ENCODE measurements around the gene SAMSN1.

SAMSN1 gene

GRCh38 chr21:14545906-14546480 lies at the start of gene SAMSN1:
Gene SAMSN1 (minus strand): TSS chr21:14546315. CDS start chr21:14546261, 54 bp downstream.
- no peak for DNase-seq

DNA sequence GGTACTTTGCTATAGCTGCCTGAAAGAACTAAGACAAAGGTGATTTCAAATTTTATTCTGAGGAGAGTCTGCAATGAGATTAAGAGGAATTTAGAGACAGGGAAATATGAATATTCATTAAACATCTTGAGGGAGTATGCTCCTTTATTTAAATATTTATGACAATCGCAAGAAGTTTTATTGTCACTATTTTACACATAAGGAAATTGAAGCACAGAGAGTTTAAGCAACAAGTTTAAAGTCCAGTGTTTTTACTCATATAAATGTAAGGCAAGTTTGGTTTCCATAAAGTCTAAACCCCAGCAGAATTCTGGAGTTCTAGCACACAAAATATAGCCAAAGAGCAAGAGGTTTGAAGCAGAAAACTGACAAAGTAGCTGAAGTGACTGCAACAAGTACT lies 49.3 kb upstream of the SAMSN1 start:
- DNase-seq, result no peak

- DNase-seq, result no peak
Observed at GRCh38 chr21:14594967-14595366, 48.9 kb upstream of the SAMSN1 start.

DNA sequence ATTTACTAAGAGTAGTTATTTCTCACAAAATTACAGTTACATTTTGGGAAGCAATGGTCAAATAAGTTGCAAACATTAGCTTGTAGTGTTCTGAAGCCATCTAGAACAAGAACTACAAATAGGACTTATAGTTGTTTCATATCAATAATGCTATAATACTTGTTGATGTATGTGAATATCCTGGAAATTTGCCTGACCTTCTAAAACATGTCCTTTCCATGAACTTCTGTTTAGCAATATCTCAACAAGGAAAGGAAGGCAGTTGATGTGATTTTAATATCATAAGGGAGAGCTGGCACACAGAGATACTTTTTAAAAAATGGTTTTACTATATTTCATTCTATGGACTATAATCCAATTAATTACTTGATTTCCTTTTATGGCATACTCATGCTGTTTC lies 47.1 kb upstream of the SAMSN1 start:
- DNase-seq, result no peak

- no peak for DNase-seq
Observed at GRCh38 chr21:14592296-14593000, 46.3 kb upstream of the SAMSN1 start.

GRCh38 chr21:14591882-14592281 lies 45.8 kb upstream of the SAMSN1 start:
- no peak for DNase-seq

DNA sequence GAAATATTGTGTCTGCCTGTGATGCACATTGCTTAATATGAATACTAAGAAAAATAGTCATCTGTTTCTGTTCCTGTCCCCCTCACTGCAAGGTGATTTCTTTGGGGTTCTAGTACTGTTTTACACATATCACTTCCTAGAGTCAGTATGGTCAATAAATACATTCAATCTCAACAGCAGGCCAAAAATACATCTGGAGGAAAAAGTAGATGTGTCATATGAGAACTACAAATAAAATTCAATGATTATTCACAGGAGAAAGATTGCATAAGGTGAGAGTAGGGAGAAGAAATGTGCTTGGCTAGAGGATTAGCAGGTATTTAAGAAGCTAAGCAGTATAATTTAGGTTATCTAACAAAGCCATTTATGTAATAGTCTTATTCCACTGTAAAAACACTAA lies 45.3 kb upstream of the SAMSN1 start:
- no peak for DNase-seq

- no peak for DNase-seq
Observed at GRCh38 chr21:14589855-14590563, 43.9 kb upstream of the SAMSN1 start.

DNA sequence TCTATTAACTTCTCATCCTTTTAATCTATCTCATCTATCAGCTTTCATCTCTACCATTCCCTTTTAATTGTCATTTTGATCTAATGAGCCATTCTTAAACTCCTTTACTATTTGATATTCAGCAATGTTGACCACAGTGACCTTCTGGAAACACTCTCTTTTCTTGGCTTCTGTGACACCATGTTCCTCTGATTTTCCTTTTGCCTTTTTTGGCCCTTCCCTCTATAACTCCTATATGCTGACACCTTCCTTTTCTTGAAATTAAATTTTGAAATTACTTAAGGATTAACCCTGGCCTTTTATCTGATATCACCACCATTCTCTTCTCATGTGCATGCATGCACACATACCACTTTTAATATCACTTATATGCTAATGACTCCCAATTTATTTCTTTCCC lies 41.2 kb upstream of the SAMSN1 start:
- no peak for DNase-seq

- DNase-seq, result no peak
Observed at GRCh38 chr21:14585122-14585521, 39.0 kb upstream of the SAMSN1 start.

GRCh38 chr21:14584357-14585095 lies 38.4 kb upstream of the SAMSN1 start:
- no peak for DNase-seq

- DNase-seq, result no peak
Observed at GRCh38 chr21:14583629-14584255, 37.6 kb upstream of the SAMSN1 start.

- no peak for DNase-seq
Observed at GRCh38 chr21:14582934-14583628, 37.0 kb upstream of the SAMSN1 start.

GRCh38 chr21:14581902-14582457 lies 35.9 kb upstream of the SAMSN1 start:
- no peak for DNase-seq

GRCh38 chr21:14573244-14573643 lies 27.1 kb upstream of the SAMSN1 start:
- no peak for DNase-seq

GRCh38 chr21:14572204-14572780 lies 26.2 kb upstream of the SAMSN1 start:
- DNase-seq, result no peak

DNA sequence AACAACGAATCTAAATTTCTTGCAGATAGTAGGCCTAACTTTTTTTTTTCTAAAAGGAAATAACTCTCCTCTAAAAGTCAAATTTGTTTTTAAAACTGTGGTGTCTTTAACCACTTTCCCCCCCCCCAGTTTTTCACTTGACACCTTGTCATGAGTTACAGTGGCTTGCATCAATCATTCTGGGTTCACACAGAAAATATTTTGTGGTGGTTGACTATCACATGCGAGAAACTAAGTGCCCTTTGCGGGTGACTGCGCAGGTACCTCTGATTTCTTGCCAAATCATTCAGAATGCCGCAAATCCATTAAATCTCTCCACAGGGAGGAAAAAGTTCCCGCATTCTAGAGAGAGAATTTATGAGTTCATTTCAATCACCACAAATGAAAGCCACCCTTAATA lies 23.8 kb upstream of the SAMSN1 start:
- DNase-seq, result no peak

- DNase-seq, result no peak
Observed at GRCh38 chr21:14569026-14569621, 23.0 kb upstream of the SAMSN1 start.

DNA sequence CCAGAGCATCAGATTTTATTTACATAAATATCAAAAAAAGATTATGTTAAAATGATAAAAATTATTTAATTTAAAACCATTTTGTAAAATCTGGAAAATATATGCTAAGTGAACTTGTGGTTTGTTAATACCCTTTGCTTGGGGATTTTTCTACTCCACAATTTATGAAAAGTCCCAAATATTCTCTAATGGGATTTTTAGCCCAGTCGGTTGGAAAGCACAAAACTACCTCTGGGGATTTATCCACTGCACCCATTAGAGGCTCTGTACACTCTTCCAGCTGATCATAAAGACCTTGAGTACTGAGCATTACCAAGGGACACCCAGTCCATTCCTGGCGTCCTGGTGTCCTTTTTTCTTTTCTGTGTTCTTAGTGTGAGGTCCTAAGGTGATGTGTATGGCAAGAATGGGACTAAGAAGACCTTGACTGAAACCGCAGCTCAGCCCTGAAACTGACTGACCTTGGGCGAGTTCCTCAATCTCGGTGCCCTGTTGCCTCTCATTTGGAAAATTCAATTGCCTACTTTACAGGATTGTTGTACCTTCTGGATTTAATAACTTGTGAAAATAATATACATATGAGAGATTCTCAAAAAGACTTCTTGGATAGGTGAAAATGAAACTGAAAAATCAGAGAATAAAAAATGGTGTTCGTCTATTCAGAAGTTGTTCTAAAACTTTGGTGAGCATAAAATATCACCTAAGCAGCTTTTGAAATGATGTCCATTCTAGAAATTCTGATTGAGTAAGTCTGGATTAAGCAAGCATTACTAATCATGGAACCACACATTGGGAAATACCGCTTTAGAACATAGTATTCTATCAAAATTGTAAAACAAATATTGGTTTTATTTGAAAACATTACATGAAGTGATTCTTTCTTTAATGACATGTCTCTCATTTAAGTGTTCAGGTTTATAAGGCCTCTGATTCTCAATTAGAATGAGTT lies 21.5 kb upstream of the SAMSN1 start:
- DNase-seq, result no peak

DNA sequence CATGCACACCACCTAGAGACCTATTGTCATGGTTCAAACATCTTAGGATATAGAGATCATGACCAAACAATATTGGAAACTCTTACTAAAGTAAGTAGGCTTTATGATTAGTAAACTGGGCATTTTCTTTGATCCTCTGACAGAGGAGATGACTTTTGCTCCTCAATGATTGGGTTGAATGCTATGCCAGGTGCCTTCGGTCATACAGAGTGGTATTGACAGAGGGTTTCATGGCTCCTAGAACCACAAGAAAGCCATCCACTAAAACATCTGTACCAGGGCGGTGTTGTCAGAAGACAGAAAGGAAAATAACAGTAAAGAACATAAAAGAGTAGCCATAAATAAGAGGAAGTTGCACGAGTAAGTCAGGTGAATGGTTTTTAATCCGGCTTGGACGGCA lies 20.8 kb upstream of the SAMSN1 start:
- DNase-seq, result no peak
